GM18499 (cell line): ENCODE results near the gene CDX1.

Experiments used
- ATAC-seq: cut with Tn5 transposase; IDR thresholded peaks from one replicate; pipeline ENCODE4 v1.9.1; 2021; ENCODE audit warnings: moderate number of reproducible peaks; ENCODE audit not compliant: insufficient read depth, unreplicated experiment

The CDX1 gene

DNA sequence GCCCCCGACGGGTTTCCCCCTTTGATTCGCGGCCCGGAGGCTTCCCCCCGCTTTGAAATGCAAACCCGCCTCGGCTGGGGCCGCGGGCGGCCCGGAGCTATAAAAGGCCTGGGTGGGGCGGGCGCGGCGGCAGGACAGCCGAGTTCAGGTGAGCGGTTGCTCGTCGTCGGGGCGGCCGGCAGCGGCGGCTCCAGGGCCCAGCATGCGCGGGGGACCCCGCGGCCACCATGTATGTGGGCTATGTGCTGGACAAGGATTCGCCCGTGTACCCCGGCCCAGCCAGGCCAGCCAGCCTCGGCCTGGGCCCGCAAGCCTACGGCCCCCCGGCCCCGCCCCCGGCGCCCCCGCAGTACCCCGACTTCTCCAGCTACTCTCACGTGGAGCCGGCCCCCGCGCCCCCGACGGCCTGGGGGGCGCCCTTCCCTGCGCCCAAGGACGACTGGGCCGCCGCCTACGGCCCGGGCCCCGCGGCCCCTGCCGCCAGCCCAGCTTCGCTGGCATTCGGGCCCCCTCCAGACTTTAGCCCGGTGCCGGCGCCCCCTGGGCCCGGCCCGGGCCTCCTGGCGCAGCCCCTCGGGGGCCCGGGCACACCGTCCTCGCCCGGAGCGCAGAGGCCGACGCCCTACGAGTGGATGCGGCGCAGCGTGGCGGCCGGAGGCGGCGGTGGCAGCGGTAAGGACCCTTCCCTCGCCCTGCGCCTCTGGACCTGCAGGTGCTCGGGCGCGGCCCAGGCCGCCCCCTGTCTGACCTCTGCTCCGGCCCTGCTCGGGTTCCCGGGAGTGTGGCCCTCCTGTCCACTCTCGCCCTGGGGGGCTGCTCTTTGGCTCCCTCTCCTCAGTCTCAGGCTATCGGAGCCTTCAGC lies at the start of gene CDX1:
Gene CDX1, plus strand, starts transcription at position 129 of the 862 bp plus-strand sequence. Its CDS starts 99 bp downstream, at position 228.
- no peak for ATAC-seq

DNA sequence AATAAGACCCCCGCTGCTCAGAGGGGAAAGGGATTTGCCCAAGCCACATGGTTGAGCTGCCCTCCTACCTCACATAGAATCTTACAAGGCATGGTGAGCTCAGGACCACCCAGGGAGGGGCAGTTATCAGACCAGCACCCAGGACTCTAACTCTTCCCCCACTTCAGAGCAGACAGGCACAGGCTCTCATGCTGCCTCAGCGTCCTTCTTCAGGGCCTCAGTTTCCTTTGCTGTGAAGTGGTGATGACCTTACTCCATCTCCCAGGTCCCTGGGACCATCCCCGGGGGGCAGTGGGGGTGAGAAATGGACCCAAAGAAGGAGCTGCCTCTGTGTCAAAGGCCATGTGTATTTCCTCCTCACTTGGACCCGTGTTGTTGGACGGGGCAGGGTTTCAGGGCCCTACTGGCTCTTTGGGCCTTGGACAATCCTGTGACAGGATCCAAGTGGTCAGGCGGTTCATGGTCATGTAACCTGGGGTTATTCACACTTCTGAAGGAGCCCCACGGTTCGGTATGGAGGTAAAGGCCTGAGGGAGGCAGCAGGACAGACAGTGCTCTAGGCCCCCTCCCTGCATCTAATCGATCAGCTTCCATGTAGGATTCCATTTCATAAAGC lies 48.5 kb upstream of the CDX1 start:
- ATAC-seq, result no peak

- no peak for ATAC-seq
These were observed 47.9 kb upstream of the CDX1 start for GRCh38 chr5:150118561-150119229.

DNA sequence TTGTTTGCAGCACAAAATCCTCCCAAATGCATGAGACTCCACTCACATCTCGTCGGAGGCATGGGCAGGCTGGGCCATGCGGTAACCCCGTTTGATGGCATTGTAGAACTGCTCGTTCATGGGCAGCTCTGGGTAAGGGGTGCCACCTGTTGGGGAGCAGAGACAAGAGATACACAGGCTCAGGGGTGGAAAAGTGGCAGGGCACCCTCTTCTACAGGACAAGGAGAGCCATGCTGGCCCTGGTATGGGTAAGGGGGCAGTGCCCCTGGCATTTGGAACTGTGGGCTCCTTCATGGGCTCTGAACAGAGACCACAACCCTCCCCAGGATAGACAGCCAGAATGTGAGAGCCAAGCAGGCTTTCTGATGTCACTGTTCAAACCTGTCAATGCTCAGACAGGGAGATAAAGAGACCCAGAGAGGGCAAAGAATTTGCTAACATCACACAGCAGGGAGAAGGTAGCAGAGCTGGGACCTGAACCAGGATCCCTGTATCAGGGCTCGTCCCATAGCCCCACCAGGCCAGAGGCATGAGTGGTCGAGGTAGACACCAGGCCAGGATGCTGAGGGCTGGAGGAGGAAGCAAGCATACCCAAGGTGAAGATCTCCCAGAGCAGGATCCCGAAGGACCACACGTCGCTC lies 47.0 kb upstream of the CDX1 start:
- no peak for ATAC-seq

DNA sequence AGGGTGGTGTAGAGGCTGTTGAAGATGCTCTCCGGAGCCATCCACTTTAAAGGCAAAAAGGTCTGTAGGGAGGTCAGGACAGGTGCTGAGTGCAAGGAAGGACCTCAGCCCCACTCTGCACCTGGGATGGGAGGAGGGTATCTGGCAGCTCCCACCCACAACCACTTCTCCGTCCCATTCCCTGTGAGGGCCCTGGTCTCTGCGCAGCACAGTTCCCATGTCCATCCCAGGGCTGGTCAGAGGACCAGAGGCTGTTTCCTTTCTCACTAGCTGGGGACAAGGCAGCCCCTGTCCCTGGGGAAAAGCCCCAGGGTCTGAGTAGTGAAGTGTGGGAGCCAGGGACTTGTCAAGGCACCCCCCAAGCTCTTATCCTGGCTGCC lies 46.5 kb upstream of the CDX1 start:
- no peak for ATAC-seq

DNA sequence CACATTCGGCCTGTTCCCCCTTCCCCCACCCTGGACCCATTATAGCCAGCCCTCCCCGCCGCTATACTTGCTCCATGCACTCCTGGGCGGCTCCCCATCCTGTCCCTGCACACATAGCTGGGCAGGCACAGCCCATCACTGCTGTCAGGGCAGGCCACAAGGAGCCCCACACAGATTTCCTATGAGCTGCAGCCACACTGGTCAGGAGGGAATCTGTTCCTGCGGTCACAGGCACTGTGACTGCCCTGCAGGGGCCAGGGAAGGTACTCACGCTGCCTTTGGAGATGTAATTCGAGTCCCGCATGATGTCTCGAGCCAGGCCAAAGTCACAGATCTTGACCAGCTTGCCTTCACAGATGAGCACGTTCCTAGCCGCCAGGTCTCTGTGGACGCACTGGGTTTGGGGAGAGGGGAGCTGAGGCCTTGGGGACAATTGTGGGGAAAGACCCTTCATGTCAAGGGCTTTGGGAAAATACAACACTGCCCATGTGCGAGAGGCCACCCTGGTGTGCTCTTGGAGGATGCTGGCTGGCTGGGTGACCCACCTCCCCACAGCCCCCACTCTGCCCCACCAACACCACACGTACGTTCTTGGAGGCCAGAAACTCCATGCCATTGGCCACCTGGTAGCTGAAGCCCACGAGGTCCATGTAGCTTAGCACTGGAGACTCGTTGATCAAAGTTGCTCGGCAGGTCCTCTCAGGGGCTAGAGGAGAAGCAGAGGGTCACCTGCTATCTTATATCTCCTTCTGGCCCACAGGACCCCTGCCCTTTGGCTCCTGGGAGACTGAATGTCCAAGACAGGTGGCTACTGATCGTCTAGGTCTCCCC lies 45.7 kb upstream of the CDX1 start:
- ATAC-seq, result no peak

- no peak for ATAC-seq
These were observed 45.0 kb upstream of the CDX1 start for GRCh38 chr5:150121448-150122157.

DNA sequence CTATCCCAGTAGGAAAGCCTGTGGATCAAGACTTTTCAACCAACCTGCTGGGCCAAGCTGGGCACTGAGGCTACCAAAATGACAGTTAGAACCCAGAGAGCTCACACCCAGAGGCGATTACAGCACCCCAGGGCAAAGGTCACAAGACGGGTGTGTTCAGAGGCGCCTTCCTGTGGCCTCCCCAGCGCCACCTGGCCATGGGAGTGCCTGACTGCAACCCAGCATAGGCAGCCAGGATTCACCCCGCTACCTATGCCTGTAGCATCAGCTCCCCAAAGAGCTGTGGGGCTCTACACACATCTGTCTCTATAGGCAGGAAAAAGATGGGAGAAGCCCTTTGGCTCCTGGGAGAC lies 44.4 kb upstream of the CDX1 start:
- ATAC-seq, result no peak

- no peak for ATAC-seq
These were observed 43.8 kb upstream of the CDX1 start for GRCh38 chr5:150122536-150123481.

GRCh38 chr5:150123542-150123941 lies 43.0 kb upstream of the CDX1 start:
- ATAC-seq, result no peak

GRCh38 chr5:150124111-150124557 lies 42.4 kb upstream of the CDX1 start:
- no peak for ATAC-seq

DNA sequence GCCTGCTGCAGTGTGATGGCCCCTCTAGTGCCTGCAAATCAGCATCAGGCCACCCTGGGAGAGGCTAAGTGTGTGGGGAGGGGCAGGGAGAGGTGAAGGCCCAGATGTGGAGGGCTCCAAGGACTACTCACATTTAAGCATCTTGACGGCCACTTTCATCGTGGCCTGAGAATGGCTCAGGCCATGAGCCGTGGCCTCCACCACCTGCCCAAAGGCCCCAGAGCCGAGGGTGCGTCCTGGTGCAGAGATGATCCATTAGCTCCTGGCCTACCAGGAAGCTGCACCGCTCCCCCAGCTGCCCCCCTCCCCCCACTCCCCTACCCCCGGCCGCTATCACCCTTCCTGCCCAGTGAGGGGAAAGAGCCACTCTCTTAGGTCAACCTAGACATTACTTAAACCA lies 42.0 kb upstream of the CDX1 start:
- no peak for ATAC-seq

- ATAC-seq, result no peak
These were observed 41.2 kb upstream of the CDX1 start for GRCh38 chr5:150125334-150125733.

- no peak for ATAC-seq
These were observed 40.2 kb upstream of the CDX1 start for GRCh38 chr5:150126199-150126920.

DNA sequence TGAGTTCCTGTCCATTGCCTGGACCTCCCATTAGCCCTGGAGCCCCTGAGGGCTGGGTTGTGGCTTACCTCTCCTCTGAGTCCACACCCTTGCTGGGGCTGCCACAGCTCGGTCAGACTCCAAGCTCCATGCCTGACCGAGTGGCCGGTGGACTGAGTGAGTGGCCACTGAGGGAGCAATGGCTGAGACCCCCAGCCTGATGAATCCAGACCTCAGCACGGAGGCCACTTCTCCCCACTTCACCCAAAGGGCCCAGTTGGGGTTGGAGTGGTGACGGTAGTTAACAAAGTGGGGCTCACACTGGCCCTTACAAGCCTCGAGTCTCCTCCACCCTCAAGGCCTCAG lies 39.7 kb upstream of the CDX1 start:
- no peak for ATAC-seq

GRCh38 chr5:150129454-150129812 lies 37.1 kb upstream of the CDX1 start:
- no peak for ATAC-seq

- no peak for ATAC-seq
These were observed 36.6 kb upstream of the CDX1 start for GRCh38 chr5:150129813-150130492.
